ENCODE measurements around the gene GLT6D1.

GLT6D1 gene

DNA sequence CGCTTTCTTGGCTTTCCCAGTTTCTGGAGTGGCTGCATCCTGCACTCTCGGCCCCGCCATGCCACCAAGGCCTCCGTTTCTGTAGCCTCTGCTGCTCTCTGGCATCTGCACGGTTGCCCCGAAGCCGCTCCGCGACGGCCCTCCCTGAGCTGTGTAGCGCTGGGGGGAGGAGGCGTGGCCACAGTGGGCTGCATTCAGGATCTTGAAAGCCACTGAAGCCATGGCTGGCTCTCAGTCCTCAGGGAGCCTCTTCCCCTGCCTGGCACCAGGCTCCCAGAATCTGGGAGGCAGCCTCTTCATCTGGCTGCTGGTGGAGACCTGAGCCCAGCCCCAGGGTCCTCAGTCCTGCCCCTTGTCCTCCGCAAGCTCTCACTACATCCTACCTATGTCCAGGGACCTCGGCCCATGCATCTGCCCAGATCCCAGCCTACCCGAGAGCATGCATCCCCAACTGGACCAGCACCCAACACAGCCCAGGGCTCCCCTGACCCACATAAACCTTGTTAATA lies 52.7 kb downstream of the GLT6D1 start:
- TF ChIP-seq, protein P1, sequence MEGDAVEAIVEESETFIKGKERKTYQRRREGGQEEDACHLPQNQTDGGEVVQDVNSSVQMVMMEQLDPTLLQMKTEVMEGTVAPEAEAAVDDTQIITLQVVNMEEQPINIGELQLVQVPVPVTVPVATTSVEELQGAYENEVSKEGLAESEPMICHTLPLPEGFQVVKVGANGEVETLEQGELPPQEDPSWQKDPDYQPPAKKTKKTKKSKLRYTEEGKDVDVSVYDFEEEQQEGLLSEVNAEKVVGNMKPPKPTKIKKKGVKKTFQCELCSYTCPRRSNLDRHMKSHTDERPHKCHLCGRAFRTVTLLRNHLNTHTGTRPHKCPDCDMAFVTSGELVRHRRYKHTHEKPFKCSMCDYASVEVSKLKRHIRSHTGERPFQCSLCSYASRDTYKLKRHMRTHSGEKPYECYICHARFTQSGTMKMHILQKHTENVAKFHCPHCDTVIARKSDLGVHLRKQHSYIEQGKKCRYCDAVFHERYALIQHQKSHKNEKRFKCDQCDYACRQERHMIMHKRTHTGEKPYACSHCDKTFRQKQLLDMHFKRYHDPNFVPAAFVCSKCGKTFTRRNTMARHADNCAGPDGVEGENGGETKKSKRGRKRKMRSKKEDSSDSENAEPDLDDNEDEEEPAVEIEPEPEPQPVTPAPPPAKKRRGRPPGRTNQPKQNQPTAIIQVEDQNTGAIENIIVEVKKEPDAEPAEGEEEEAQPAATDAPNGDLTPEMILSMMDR (conservative IDR thresholded peaks at IDR 0.05), result no peak

DNA sequence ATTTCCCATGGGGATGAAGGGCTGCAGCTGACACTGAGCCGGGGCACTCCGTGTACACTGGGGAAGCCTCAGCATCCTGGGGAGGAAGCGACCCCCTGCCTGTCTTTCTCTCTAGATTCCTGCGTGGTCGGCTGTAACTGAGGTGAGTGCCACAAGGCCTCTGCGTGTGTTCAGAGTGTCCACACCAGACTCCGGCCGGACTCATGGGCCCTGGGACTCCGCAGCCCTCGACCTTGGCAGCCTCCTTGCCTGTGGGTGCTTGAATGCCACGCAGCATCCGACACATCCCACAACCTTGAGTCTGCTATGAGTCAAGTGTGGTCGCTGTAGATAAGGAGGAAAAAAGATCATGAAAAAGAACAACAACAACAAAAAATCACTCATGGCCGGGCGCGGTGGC lies 54.4 kb downstream of the GLT6D1 start:
- H3K27ac ChIP-seq, result no peak overlapping the region
- TF ChIP-seq, protein P1 (conservative IDR thresholded peaks at IDR 0.05), result no peak

More for the DNA sequence above, 52.7 kb downstream of the GLT6D1 start:
- no peak overlapping the region for H3K27ac ChIP-seq

DNA sequence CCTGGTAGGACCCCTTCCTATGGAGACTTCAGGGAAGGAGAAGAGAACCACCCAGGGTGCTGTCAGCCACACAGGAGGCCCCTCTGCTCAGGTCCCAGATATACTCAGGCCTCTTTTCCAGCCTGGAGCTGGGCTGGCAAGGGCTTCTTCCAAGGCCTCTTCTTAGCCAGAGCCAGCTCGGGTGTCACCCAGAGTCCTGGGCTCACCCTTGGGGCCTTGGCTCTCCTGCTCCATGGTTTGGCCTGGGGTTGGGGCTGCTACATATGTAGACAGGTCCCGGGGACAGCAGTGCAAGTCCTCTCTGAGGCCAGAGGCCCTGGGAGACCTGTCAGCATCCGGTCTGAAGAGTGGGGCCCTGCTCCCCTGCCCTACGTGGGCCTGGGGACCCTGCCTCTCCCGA lies 55.0 kb downstream of the GLT6D1 start:
- no peak overlapping the region for H3K27ac ChIP-seq
- TF ChIP-seq, protein P1 (conservative IDR thresholded peaks at IDR 0.05), result no peak

GRCh38 chr9:135583688-135584011 lies 55.7 kb downstream of the GLT6D1 start:
- TF ChIP-seq, protein P1 (conservative IDR thresholded peaks at IDR 0.05), result no peak
- no peak overlapping the region for H3K27ac ChIP-seq

DNA sequence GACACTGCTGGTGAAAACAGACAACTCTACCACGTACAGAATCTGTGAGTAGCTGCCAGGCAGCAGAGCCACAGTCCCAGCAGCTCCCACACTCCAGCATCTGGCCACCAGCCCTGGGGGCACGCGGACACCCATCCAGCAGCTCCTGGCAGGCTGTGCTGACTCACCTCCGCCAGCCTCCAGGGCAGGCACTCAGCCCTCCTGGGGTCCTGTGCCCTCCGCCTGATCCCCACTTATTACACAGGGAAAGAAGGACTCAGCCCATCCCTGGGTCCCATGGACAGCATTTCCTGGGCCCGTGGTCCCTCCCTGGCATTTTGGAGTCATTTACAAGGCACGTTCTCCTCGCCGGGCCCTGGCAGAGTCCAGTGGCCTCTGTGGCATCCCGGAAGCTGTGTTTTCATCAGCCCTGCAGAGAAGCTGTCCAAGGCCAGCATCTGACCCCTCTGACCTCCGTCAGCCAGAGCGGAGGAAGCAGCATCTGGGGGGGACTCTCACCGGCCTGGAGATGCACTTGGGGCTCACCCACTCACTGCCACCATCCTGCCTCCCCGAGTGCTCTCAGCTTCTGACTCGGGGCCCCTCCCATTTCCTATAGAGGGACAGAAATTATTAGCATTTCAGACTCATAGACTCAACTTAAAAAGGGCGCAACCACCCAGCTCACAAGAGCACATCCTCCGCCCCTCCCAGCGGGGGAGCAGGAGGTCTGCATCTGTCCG lies 56.2 kb downstream of the GLT6D1 start:
- no peak overlapping the region for H3K27ac ChIP-seq
- TF ChIP-seq, protein P1 (conservative IDR thresholded peaks at IDR 0.05), result no peak

DNA sequence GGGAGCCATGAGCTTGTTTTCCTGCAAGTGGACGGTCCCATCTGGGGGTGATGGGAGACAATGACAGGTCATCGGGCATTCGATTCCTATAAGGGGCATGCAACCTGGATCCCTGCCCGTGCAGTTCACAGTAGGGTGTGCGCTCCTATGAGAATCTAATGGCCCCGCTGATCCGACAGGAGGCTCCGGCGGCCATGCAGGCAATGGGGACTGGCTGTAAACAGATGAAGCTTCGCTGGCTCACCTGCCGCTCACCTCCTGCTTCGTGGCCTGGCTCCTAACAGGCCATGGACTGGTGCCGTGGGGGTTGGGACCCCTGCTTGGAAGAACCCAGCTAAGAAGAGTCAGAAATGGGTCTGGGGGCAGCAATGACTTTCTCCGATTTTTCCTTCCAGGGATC lies 56.8 kb downstream of the GLT6D1 start:
- TF ChIP-seq, protein P1 (conservative IDR thresholded peaks at IDR 0.05), result no peak
- no peak overlapping the region for H3K27ac ChIP-seq

DNA sequence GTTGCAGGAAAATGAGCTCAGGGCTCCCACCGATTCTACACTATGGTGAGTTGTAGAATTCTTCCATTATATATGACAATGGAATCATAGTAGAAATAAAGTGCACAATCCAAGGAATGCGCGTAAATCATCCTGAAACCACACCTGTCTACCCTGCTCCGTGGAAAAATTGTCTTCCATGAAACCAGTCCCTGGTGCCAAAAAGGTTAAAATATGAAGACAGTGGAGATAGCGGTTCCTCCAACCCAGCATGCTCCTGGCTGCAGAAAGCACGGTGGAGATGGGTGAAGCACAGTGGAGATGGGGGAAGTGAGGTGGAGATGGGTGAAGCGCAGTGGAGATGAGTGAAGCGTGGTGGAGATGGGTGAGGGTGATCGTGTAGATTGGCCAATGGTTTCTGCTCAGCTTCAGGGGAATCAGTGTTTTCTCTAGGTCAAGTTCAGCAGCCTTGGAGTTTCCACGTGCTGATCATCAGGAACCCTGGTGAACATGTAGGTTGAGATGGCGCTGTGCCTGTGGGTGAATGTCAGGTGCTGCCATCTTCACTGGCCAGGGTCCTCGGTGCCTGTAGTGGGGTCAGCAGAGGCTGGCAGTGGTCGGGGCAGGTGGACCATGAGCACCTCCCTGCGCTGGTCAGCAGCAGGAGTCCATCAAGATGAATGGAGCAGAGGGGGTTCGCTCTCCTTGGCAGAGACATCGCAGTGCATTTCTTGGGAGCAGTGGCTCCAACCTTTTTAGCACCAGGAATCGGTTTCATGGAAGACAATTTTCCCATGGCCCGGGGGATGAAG lies 57.5 kb downstream of the GLT6D1 start:
- TF ChIP-seq, protein P1 (conservative IDR thresholded peaks at IDR 0.05), result no peak
- H3K27ac ChIP-seq, result no peak overlapping the region
